Measurements from ENCODE around the gene CENPV.
A peak's percentile ranks its signal among the peaks of the same experiment; 100 is the strongest.

Gene CENPV

GRCh38 chr17:16358394-16358793, 5.1 kb upstream of the CENPV start:
- DNase-seq = no peak

- no peak for DNase-seq
Observed at GRCh38 chr17:16354585-16354984, 1.3 kb upstream of the CENPV start.

GRCh38 chr17:16352667-16353316, 477 bp downstream of the CENPV start:
- peak; percentile 19 for DNase-seq

- no peak for DNase-seq
Observed at GRCh38 chr17:16352303-16352666, 984 bp downstream of the CENPV start.

- no peak for DNase-seq
Observed at GRCh38 chr17:16351831-16352230, 1.4 kb downstream of the CENPV start.

- DNase-seq = no peak
Observed at GRCh38 chr17:16349431-16349830, 3.8 kb downstream of the CENPV start.

- DNase-seq = no peak
Observed at GRCh38 chr17:16348586-16348985, 4.7 kb downstream of the CENPV start.

- no peak for DNase-seq
Observed at GRCh38 chr17:16346721-16347271, 6.5 kb downstream of the CENPV start.

- no peak for DNase-seq
Observed at GRCh38 chr17:16345565-16345964, 7.7 kb downstream of the CENPV start.

- no peak for DNase-seq
Observed at GRCh38 chr17:16343569-16343968, 9.7 kb downstream of the CENPV start.

- DNase-seq = no peak
Observed at GRCh38 chr17:16342979-16343378, 10.3 kb downstream of the CENPV start.

- DNase-seq = no peak
Observed at GRCh38 chr17:16339959-16340358, 13.3 kb downstream of the CENPV start.

- DNase-seq = no peak
Observed at GRCh38 chr17:16339402-16339801, 13.9 kb downstream of the CENPV start.

GRCh38 chr17:16338391-16338790, 14.9 kb downstream of the CENPV start:
- no peak for DNase-seq

GRCh38 chr17:16329519-16330271, 23.6 kb downstream of the CENPV start:
- no peak for DNase-seq

- no peak for DNase-seq
Observed at GRCh38 chr17:16328997-16329396, 24.3 kb downstream of the CENPV start.

- DNase-seq = no peak
Observed at GRCh38 chr17:16327018-16327417, 26.3 kb downstream of the CENPV start.

GRCh38 chr17:16325964-16326363, 27.3 kb downstream of the CENPV start:
- no peak for DNase-seq

GRCh38 chr17:16322636-16323035, 30.6 kb downstream of the CENPV start:
- no peak for DNase-seq

- no peak for DNase-seq
Observed at GRCh38 chr17:16319969-16320368, 33.3 kb downstream of the CENPV start.

- DNase-seq = no peak
Observed at GRCh38 chr17:16314859-16315258, 38.4 kb downstream of the CENPV start.

- no peak for DNase-seq
Observed at GRCh38 chr17:16314189-16314588, 39.1 kb downstream of the CENPV start.

GRCh38 chr17:16313139-16314090, 39.9 kb downstream of the CENPV start:
- no peak for DNase-seq
